Keratinocyte (primary cell): Measurements from ENCODE around the gene CD248.

ENCODE experiments used
- EZH2 ChIP-seq: IDR thresholded peaks from one replicate; pipeline ENCODE4 v1.6.1; 2012; ENCODE audit warnings: inconsistent platforms, mild to moderate bottlenecking, low read length, moderate library complexity
- TF ChIP-seq, protein P1 (sequence below), 3 experiments: IDR thresholded peaks in 1 of 3; conservative IDR thresholded peaks in 1 of 3; optimal IDR thresholded peaks in 1 of 3; 2 replicates in 2 of 3; 3 replicates in 1 of 3; pipeline versions ENCODE3 to v1.5.1; 2011; ENCODE audit warnings: low read length in 3 of 3, mild to moderate bottlenecking in 3 of 3, moderate library complexity in 2 of 3, control low read depth in 1 of 3, inconsistent platforms in 1 of 3; ENCODE audit not compliant: insufficient read depth in 2 of 3; ENCODE audit errors: extremely low read depth in 1 of 3

DNA sequence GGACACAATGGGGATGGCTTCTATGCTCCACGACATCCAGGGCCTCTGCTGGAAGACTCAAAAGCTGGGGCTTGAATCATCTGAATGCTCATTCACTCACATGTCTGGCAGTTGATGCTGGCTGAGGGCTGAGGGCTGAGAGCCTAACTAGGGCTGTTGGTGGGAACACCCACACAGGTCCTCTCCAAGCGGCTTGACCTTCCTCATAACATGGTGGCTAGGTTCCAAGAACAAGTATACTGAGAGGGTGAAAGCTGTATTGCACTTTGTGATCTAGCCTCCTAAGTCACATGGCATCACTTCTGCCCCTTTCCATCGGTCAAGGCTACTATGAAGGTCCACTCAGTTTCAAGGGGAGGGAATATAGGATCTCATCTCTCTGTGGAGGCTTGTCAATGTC is 17.7 kb downstream of the CD248 start:
- TF ChIP-seq, protein P1, sequence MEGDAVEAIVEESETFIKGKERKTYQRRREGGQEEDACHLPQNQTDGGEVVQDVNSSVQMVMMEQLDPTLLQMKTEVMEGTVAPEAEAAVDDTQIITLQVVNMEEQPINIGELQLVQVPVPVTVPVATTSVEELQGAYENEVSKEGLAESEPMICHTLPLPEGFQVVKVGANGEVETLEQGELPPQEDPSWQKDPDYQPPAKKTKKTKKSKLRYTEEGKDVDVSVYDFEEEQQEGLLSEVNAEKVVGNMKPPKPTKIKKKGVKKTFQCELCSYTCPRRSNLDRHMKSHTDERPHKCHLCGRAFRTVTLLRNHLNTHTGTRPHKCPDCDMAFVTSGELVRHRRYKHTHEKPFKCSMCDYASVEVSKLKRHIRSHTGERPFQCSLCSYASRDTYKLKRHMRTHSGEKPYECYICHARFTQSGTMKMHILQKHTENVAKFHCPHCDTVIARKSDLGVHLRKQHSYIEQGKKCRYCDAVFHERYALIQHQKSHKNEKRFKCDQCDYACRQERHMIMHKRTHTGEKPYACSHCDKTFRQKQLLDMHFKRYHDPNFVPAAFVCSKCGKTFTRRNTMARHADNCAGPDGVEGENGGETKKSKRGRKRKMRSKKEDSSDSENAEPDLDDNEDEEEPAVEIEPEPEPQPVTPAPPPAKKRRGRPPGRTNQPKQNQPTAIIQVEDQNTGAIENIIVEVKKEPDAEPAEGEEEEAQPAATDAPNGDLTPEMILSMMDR (optimal IDR thresholded peaks at IDR 0.05 in 1 of 3, IDR thresholded peaks at IDR 0.05 in 1 of 3, conservative IDR thresholded peaks at IDR 0.05 in 1 of 3; ENCODE audit: extremely low read depth in 1 of 3, insufficient read depth in 2 of 3, low read length in 3 of 3): no peak
- no peak for TF ChIP-seq EZH2
